Endothelial cell of umbilical vein (primary cell): ENCODE results near the gene NRROS. TPM values are rescaled to one million over a fixed set of nuclear protein-coding genes. Genes with fewer than 3 reads are reported as not detected.

Experiments used
- BruUV-seq: library from RNA; stranded (reverse); fragments of 400-500 nt; replicated peaks from 2 replicates; lab custom pipeline; 2021; lab: Mats Ljungman, UMichigan
- CTCF ChIA-PET: fragments of 300-600, 350-600 bp; sonication (Branson Sonifier 250); formaldehyde crosslinking; loops from one replicate; lab custom pipeline; 2021; ENCODE audit warnings: antibody characterized with exemption, inconsistent platforms; lab: Charles Lee
- POLR2A ChIA-PET: fragments of 300-600, 350-600 bp; sonication (Branson Sonifier 250); formaldehyde crosslinking; loops from one replicate; lab custom pipeline; 2021; ENCODE audit warnings: antibody characterized with exemption, inconsistent platforms; lab: Charles Lee
- DNase-seq: peaks from one replicate; pipeline ENCODE4 v3.0.0-alpha.2; 2011; ENCODE audit warnings: low read depth, low spot score
- FAIRE-seq: peaks from 2 replicates; lab custom pipeline; 2011; peaks lifted over from hg19 to GRCh38; lab: Jason Lieb, UNC
- H2AFZ ChIP-seq: 2 replicates; pipeline ENCODE4 v1.6.0; 2012; ENCODE audit warnings: low read depth, low read length, control low read depth, inconsistent platforms
- H3K27ac ChIP-seq: 2 replicates; pipeline ENCODE4 v1.5.1; 2011; ENCODE audit warnings: low read depth, mild to moderate bottlenecking, control low read depth, low read length, moderate library complexity; ENCODE audit not compliant: insufficient read depth
- H3K27me3 ChIP-seq, 2 experiments: 2 replicates each; pipeline versions ENCODE4 v1.6.0 to v1.6.1; 2011; ENCODE audit warnings: low read length in 2 of 2, mixed read lengths in 1 of 2; ENCODE audit not compliant: control insufficient read depth in 2 of 2, insufficient read depth in 2 of 2
- H3K36me3 ChIP-seq, 2 experiments: 2 replicates in 1 of 2; 3 replicates in 1 of 2; pipeline ENCODE4 v1.5.1; 2011; ENCODE audit warnings: low read length in 2 of 2, mild to moderate bottlenecking in 1 of 2, moderate library complexity in 1 of 2; ENCODE audit not compliant: control insufficient read depth in 2 of 2, insufficient read depth in 2 of 2; ENCODE audit errors: extremely low read depth in 1 of 2
- H3K4me1 ChIP-seq: 3 replicates; pipeline ENCODE4 v1.5.1; 2011; ENCODE audit warnings: mild to moderate bottlenecking, low read length; ENCODE audit not compliant: control insufficient read depth, insufficient read depth; ENCODE audit errors: extremely low read depth
- H3K4me2 ChIP-seq: 2 replicates; pipeline ENCODE4 v1.6.1; 2011; ENCODE audit warnings: low read length, control low read depth, mixed read lengths; ENCODE audit not compliant: insufficient read depth
- H3K4me3 ChIP-seq, 3 experiments: fragments of 200-600 bp in 1 of 3; sonication (generic), shearing (Covaris generic) in 1 of 3; replicated peaks in 1 of 3; 2 replicates each; pipeline ENCODE4 v1.5.1; 2011 to 2016; ENCODE audit warnings: control low read depth in 3 of 3, low read length in 3 of 3, mild to moderate bottlenecking in 2 of 3, inconsistent platforms in 1 of 3, low read depth in 1 of 3, moderate library complexity in 1 of 3; ENCODE audit not compliant: insufficient read depth in 1 of 3
- H3K79me2 ChIP-seq: 2 replicates; pipeline ENCODE4 v1.6.0; 2012; ENCODE audit warnings: low read length, inconsistent platforms; ENCODE audit not compliant: control insufficient read depth, insufficient read depth
- H3K9ac ChIP-seq: replicated peaks from 2 replicates; pipeline ENCODE3; 2011; ENCODE audit warnings: low read length, control low read depth; ENCODE audit not compliant: insufficient read depth; ENCODE audit errors: extremely low read depth
- H3K9me1 ChIP-seq: replicated peaks from 3 replicates; pipeline ENCODE4 v1.6.0; 2011; ENCODE audit warnings: mild to moderate bottlenecking, low read length; ENCODE audit not compliant: control insufficient read depth, insufficient read depth; ENCODE audit errors: extremely low read depth
- H3K9me3 ChIP-seq: replicated peaks from 2 replicates; pipeline ENCODE4 v1.5.1; 2012; ENCODE audit warnings: low read length, inconsistent platforms; ENCODE audit not compliant: control insufficient read depth, insufficient read depth
- H4K20me1 ChIP-seq: replicated peaks from 2 replicates; pipeline ENCODE3; 2011; ENCODE audit warnings: mild to moderate bottlenecking, low read length; ENCODE audit not compliant: control insufficient read depth, insufficient read depth; ENCODE audit errors: extremely low read depth
- CTCF ChIP-seq, 2 donors: IDR thresholded peaks; 1 replicate in 1 of 2; 2 replicates in 1 of 2; pipeline ENCODE4 v1.5.1; 2011; ENCODE audit warnings: low read length in 2 of 2, mild to moderate bottlenecking in 2 of 2, moderate library complexity in 2 of 2, control low read depth in 1 of 2, inconsistent platforms in 1 of 2, low read depth in 1 of 2; ENCODE audit not compliant: insufficient read depth in 1 of 2; ENCODE audit errors: extremely low read depth in 1 of 2
- EZH2 ChIP-seq: IDR thresholded peaks from 2 replicates; pipeline ENCODE4 v1.6.1; 2012; ENCODE audit warnings: borderline replicate concordance, low read depth, mild to moderate bottlenecking, moderate library complexity, low read length, inconsistent platforms; ENCODE audit not compliant: severe bottlenecking
- FOS ChIP-seq: IDR thresholded peaks from 2 replicates; pipeline ENCODE4 v1.6.1; 2011; ENCODE audit warnings: mild to moderate bottlenecking, low read length, moderate library complexity, borderline replicate concordance; ENCODE audit not compliant: insufficient read depth
- GATA2 ChIP-seq: IDR thresholded peaks from 2 replicates; pipeline ENCODE4 v1.7.0; 2011; ENCODE audit warnings: low read depth, mild to moderate bottlenecking, moderate library complexity, mixed read lengths, low read length; ENCODE audit not compliant: insufficient read length, insufficient read depth
- JUN ChIP-seq: IDR thresholded peaks from 2 replicates; pipeline ENCODE4 v1.6.1; 2011; ENCODE audit warnings: borderline replicate concordance, low read depth; ENCODE audit not compliant: insufficient read length, insufficient read depth
- MAX ChIP-seq: IDR thresholded peaks from 2 replicates; pipeline ENCODE4 v1.6.1; 2011; ENCODE audit not compliant: insufficient read depth, insufficient read length
- MYC ChIP-seq: IDR thresholded peaks from one replicate; pipeline ENCODE4 v1.6.1; 2011; ENCODE audit warnings: mild to moderate bottlenecking, low read depth, low read length
- POLR2A ChIP-seq: IDR thresholded peaks from 2 replicates; pipeline ENCODE4 v1.6.1; 2012; ENCODE audit warnings: low read depth, mild to moderate bottlenecking, control low read depth, low read length
- POLR2AphosphoS5 ChIP-seq: IDR thresholded peaks from 2 replicates; pipeline ENCODE4 v1.6.1; 2012; ENCODE audit warnings: low read depth, mild to moderate bottlenecking, control low read depth, low read length, moderate library complexity; ENCODE audit not compliant: insufficient read depth
- dilution Hi-C: fragments of 300-500 bp; cut with MboI; formaldehyde crosslinking; loops from one replicate; pipeline ENCODE4 v1.15.0; 2019; ENCODE audit warnings: low sequenced_read_pairs; ENCODE audit not compliant: extremely low pct_ligation_motif_present
- intact Hi-C: fragments of 100-400 bp; cut with micrococcal nuclease; formaldehyde crosslinking; loops from one replicate; pipeline ENCODE4 v1.10.0; 2022
- polyA plus RNA-seq, 4 experiments: library from polyadenylated mRNA; depleted of rRNA in 3 of 4; stranded (reverse) in 3 of 4; unstranded in 1 of 4; fragments of >200 nt; gene quantifications; 2 replicates each; pipeline versions ENCODE4 v1.2.1 to v1.2.3, GENCODE V29; 2011 to 2012; ENCODE audit warnings: missing spikeins in 1 of 4
- total RNA-seq: library from RNA; stranded (reverse); gene quantifications from 2 replicates; pipeline ENCODE4 v1.2.3, GENCODE V29; 2021

The NRROS gene
- total and polyA plus RNA-seq, 2 donors (not counting 3 experiments of a cell fraction or from before 2014, with no cell fraction given) = 8.1 to 15.6 TPM

DNA sequence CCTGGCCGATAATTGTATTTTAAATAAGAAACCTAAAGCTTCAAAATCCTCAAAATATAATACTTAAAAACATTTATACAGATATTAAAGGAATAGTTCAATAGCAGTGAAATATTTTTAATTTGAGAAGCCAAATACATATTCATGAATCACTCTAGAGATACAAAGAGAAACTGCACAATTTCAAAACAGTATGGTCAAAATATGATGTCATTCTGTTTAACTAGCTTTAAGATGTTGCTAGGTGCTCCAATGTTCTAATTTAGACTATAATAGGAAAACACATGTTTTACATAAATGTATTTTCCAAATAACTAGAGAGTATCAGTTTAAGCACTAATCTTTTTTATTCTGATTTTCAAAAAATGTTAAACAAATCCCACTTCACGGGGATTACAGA, 10.3 kb upstream of the NRROS start:
- H3K4me1 ChIP-seq = peaks cover 6% of the 10 kb centered on the region
- TF ChIP-seq POLR2A (no peak), JUN (no peak), MAX (no peak), POLR2AphosphoS5 (no peak), MYC (no peak), FOS (no peak), GATA2 (no peak), CTCF (IDR thresholded peaks at IDR 0.05; ENCODE audit: extremely low read depth in 1 of 2, insufficient read depth in 1 of 2, low read depth in 1 of 2, low read length in 2 of 2) (no peak), EZH2 (no peak)
- ChIA-PET CTCF (interaction anchor here (1.6 to 5.3 kb wide), 2 partner anchors 9 to 20 kb away, joined by 5 to 52 read pairs; no protein-coding TSS in a partner anchor), POLR2A (no interaction called here)
- no peak overlapping the region for H3K27ac ChIP-seq
- H3K9ac ChIP-seq = no peak overlapping the region
- H4K20me1 ChIP-seq = no peaks in the 10 kb centered on the region
- H3K36me3 ChIP-seq = no peaks in the 10 kb centered on the region
- no peaks in the 10 kb centered on the region for H3K27me3 ChIP-seq
- no peak overlapping the region for H2AFZ ChIP-seq
- no peaks in the 10 kb centered on the region for H3K9me3 ChIP-seq
- FAIRE-seq = no peak
- H3K79me2 ChIP-seq = no peaks in the 10 kb centered on the region
- H3K9me1 ChIP-seq = no peaks in the 10 kb centered on the region
- no peak overlapping the region for H3K4me3 ChIP-seq
- no peak for DNase-seq
- dilution Hi-C loops = no loop called here
- no peak overlapping the region for H3K4me2 ChIP-seq
- BruUV-seq = no TSS peak
- intact Hi-C loops = no loop called here
